ENCODE results near the gene MTOR.
A peak's percentile ranks its signal among the peaks of the same experiment; 100 is the strongest.
"Not testable (repeated sequence)": the region's sequence is repeated elsewhere in the genome, so short reads cannot be mapped to it uniquely, and the experiment has no call there.

The MTOR gene

GRCh38 chr1:11286735-11287410 is 24.5 kb upstream of the MTOR start:
- DNase-seq, result no peak
- Mint-ChIP-seq H3K36me3 (ENCODE audit: low read depth) (peaks cover 93% of the 10 kb centered on the region), H3K4me1 (ENCODE audit: low read depth) (peaks cover 78% of the 10 kb centered on the region), H3K4me3 (no peak overlapping the region), H3K27me3 (no peaks in the 10 kb centered on the region), H3K9me3 (no peaks in the 10 kb centered on the region), H3K27ac (peak overlapping the region; percentile 91)

- H3K9me3 Mint-ChIP-seq, result no peaks in the 10 kb centered on the region
- peaks cover 78% of the 10 kb centered on the region for H3K4me1 Mint-ChIP-seq (ENCODE audit: low read depth)
- DNase-seq, result no peak
- no peak overlapping the region for H3K4me3 Mint-ChIP-seq
- peak overlapping the region; percentile 91 for H3K27ac Mint-ChIP-seq
- H3K27me3 Mint-ChIP-seq, result no peaks in the 10 kb centered on the region
- peaks cover 93% of the 10 kb centered on the region for H3K36me3 Mint-ChIP-seq (ENCODE audit: low read depth)
Observed at GRCh38 chr1:11285883-11286734, 23.8 kb upstream of the MTOR start.

- Mint-ChIP-seq H3K36me3 (ENCODE audit: low read depth) (peaks cover 92% of the 10 kb centered on the region), H3K4me3 (peak overlapping the region; percentile 45)
- no peak for DNase-seq
Observed at GRCh38 chr1:11284784-11285183, 22.4 kb upstream of the MTOR start.

GRCh38 chr1:11283151-11283550 is 20.8 kb upstream of the MTOR start:
- Mint-ChIP-seq H3K36me3 (ENCODE audit: low read depth) (peaks cover 95% of the 10 kb centered on the region), H3K9me3 (no peaks in the 10 kb centered on the region), H3K27ac (peak overlapping the region; percentile 91), H3K27me3 (no peaks in the 10 kb centered on the region), H3K4me1 (ENCODE audit: low read depth) (peaks cover 85% of the 10 kb centered on the region), H3K4me3 (no peak overlapping the region)
- DNase-seq, result no peak

More at GRCh38 chr1:11284784-11285183, 22.4 kb upstream of the MTOR start:
- Mint-ChIP-seq H3K9me3 (no peaks in the 10 kb centered on the region), H3K27ac (peak overlapping the region; percentile 91), H3K27me3 (no peaks in the 10 kb centered on the region), H3K4me1 (ENCODE audit: low read depth) (peaks cover 82% of the 10 kb centered on the region)

GRCh38 chr1:11281518-11282331 is 19.4 kb upstream of the MTOR start:
- Mint-ChIP-seq H3K36me3 (ENCODE audit: low read depth) (peaks cover 95% of the 10 kb centered on the region), H3K4me3 (no peak overlapping the region)
- DNase-seq, result no peak

GRCh38 chr1:11280719-11281376 is 18.5 kb upstream of the MTOR start:
- DNase-seq, result no peak
- Mint-ChIP-seq H3K36me3 (ENCODE audit: low read depth) (peaks cover 95% of the 10 kb centered on the region), H3K4me1 (ENCODE audit: low read depth) (peaks cover 88% of the 10 kb centered on the region), H3K27ac (peak overlapping the region; percentile 91), H3K27me3 (no peaks in the 10 kb centered on the region), H3K9me3 (no peaks in the 10 kb centered on the region), H3K4me3 (peak overlapping the region; percentile 40)

More at GRCh38 chr1:11281518-11282331, 19.4 kb upstream of the MTOR start:
- no peaks in the 10 kb centered on the region for H3K27me3 Mint-ChIP-seq
- no peaks in the 10 kb centered on the region for H3K9me3 Mint-ChIP-seq
- peaks cover 88% of the 10 kb centered on the region for H3K4me1 Mint-ChIP-seq (ENCODE audit: low read depth)
- H3K27ac Mint-ChIP-seq, result peak overlapping the region; percentile 91

GRCh38 chr1:11279630-11280029 is 17.3 kb upstream of the MTOR start:
- peaks cover 93% of the 10 kb centered on the region for H3K36me3 Mint-ChIP-seq (ENCODE audit: low read depth)
- H3K4me1 Mint-ChIP-seq (ENCODE audit: low read depth), result peaks cover 84% of the 10 kb centered on the region

GRCh38 chr1:11279152-11279551 is 16.8 kb upstream of the MTOR start:
- H3K36me3 Mint-ChIP-seq (ENCODE audit: low read depth), result peaks cover 94% of the 10 kb centered on the region
- no peaks in the 10 kb centered on the region for H3K27me3 Mint-ChIP-seq
- H3K4me1 Mint-ChIP-seq (ENCODE audit: low read depth), result peaks cover 80% of the 10 kb centered on the region
- H3K27ac Mint-ChIP-seq, result peak overlapping the region; percentile 91
- no peak for DNase-seq
- H3K9me3 Mint-ChIP-seq, result no peaks in the 10 kb centered on the region
- no peak overlapping the region for H3K4me3 Mint-ChIP-seq

More at GRCh38 chr1:11279630-11280029, 17.3 kb upstream of the MTOR start:
- no peak for DNase-seq
- no peaks in the 10 kb centered on the region for H3K9me3 Mint-ChIP-seq
- no peak overlapping the region for H3K4me3 Mint-ChIP-seq
- H3K27me3 Mint-ChIP-seq, result no peaks in the 10 kb centered on the region
- H3K27ac Mint-ChIP-seq, result peak overlapping the region; percentile 91

GRCh38 chr1:11273595-11274234 is 11.4 kb upstream of the MTOR start:
- Mint-ChIP-seq H3K27me3 (no peaks in the 10 kb centered on the region), H3K4me1 (ENCODE audit: low read depth) (peaks cover 39% of the 10 kb centered on the region), H3K27ac (peak overlapping the region; percentile 95), H3K9me3 (no peaks in the 10 kb centered on the region), H3K36me3 (ENCODE audit: low read depth) (peaks cover 49% of the 10 kb centered on the region), H3K4me3 (peak overlapping the region; percentile 99)
- no peak for DNase-seq

GRCh38 chr1:11272832-11273594 is 10.7 kb upstream of the MTOR start, which contains the start of gene UBIAD1:
UBIAD1 (plus strand) TSS chr1:11273198; CDS start chr1:11273532, 334 bp downstream.
- Mint-ChIP-seq H3K27ac (peak within 1 kb of the TSS; percentile 95), H3K36me3 (ENCODE audit: low read depth) (peaks cover 42% of the 10 kb centered on the region), H3K4me1 (ENCODE audit: low read depth) (peaks cover 33% of the 10 kb centered on the region), H3K27me3 (no peaks in the 10 kb centered on the region), H3K4me3 (peak within 1 kb of the TSS; percentile 99), H3K9me3 (no peaks in the 10 kb centered on the region)
- peak; percentile 90 for DNase-seq

GRCh38 chr1:11272544-11272831 is 10.1 kb upstream of the MTOR start:
- DNase-seq, result no peak
- Mint-ChIP-seq H3K4me3 (peak overlapping the region; percentile 65), H3K27ac (no peak overlapping the region), H3K4me1 (ENCODE audit: low read depth) (peaks cover 27% of the 10 kb centered on the region), H3K27me3 (no peaks in the 10 kb centered on the region), H3K9me3 (no peaks in the 10 kb centered on the region), H3K36me3 (ENCODE audit: low read depth) (peaks cover 37% of the 10 kb centered on the region)

GRCh38 chr1:11267350-11268337 is 5.3 kb upstream of the MTOR start:
- DNase-seq; H3K4me1 Mint-ChIP-seq (ENCODE audit: low read depth); H3K27me3 Mint-ChIP-seq; H3K9me3 Mint-ChIP-seq; H3K27ac Mint-ChIP-seq; H3K36me3 Mint-ChIP-seq (ENCODE audit: low read depth); H3K4me3 Mint-ChIP-seq: not testable (repeated sequence)
